GM21447 (cell line): Measurements from ENCODE around the gene RNF17.
"Not testable (repeated sequence)": the region's sequence is repeated elsewhere in the genome, so short reads cannot be mapped to it uniquely, and the experiment has no call there.

Experiments used
- ATAC-seq: cut with Tn5 transposase; IDR thresholded peaks from one replicate; pipeline ENCODE4 v1.9.1; 2021; ENCODE audit not compliant: unreplicated experiment

RNF17 gene

GRCh38 chr13:24744247-24744646 lies 19.7 kb upstream of the RNF17 start:
- no peak for ATAC-seq

- ATAC-seq: no peak
These were observed 18.5 kb upstream of the RNF17 start for GRCh38 chr13:24745516-24745860.

DNA sequence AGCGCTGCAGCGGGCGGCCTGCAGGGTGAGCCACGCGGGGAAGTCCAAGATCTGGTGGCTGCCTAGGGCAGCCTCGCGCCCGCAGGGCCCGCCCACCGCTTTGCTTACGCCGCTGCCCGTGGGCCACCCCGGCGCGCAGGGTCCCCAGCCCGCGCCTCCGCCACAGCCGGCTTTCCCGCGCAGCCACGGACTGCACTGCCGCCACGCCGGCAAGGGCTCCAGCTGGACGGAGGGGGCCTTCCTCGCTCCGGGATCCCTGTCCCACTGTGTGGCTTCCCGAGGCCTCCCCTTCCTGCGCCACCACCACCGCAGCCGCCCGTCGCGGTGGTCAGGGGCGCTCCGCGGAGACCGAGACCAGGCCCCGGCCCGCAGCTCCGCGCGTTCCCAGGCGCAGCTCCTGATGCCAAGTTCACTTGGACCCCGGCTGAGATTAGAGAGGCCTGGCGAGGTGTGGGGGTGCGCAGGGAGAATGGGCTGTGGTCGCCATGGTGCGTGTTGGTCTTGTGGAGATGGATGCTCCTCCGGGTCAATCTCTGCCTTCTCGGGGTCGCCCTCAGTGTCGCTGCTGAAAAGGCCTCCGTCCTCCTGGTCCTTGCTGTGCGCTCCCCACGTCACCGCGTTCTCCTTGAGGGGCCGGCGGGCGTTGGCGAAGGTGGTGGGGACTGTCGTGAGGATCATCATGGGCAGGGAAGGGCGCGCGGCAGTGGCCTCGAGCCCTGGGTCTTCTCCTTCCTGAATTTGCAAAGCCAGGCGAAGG lies 17.9 kb upstream of the RNF17 start:
- ATAC-seq: no peak

GRCh38 chr13:24746618-24747247 lies 17.2 kb upstream of the RNF17 start:
- no peak for ATAC-seq

- ATAC-seq: no peak
These were observed 16.5 kb upstream of the RNF17 start for GRCh38 chr13:24747248-24748060.

GRCh38 chr13:24748061-24748400 lies 15.9 kb upstream of the RNF17 start:
- no peak for ATAC-seq

DNA sequence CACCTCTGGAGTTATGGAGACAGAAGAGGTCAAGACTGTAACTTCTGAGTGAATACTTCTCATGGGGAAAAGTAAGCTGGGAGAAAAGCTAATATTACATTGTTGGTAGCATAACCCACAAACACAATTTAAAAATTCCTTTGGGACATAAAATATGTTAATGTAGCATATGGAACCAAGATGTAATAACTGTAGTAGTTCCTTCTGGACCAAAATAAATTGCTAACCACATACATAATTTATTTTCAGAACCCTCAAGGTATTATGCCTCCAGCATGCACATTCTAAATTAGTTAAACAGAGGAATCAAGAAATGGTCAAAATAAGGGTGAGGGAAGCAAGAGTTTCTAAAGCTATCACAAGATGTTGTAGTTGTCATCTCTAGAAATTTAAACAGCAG lies 4.8 kb upstream of the RNF17 start:
- ATAC-seq: no peak

DNA sequence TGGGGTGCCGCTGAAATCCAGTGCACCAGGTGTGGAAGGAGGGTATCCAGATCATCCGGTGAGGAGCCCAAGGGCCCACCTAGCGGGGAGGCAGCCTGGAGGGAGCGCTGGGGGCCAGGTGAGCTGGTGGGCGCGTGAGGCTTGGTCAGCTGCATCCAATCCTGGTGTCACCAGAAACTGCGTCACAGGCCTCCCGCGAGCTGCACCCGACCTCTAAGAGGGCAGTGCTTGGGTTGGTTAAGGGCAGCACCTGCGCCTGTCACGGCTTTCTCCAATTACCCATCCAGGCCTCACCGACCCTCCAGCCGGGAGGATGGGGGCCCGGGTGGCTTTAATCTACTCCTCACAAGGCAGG lies 284 bp downstream of the RNF17 start:
- no peak for ATAC-seq

GRCh38 chr13:24777171-24777570 lies 13.2 kb downstream of the RNF17 start:
- ATAC-seq: no peak

DNA sequence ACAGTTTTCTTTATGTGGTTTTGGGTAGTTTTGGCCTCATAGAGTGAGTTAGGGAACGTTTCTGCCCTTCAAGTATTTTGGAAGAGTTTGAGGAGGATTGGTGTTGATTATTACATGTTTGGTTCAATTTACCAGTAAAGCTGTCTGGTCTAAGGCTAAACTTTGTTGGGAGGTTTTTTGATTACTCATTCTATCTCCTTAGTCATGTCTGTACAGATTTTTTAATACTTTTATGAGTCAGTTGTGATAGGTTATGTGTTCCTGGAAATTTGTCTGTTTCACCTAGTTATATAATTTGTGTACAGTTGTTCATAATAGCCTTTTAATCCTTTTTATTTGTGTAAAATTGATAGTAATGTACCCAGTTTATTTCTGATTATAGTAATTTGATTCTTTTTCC lies 20.4 kb downstream of the RNF17 start:
- ATAC-seq: no peak

GRCh38 chr13:24788538-24788937 lies 24.6 kb downstream of the RNF17 start:
- ATAC-seq: no peak

DNA sequence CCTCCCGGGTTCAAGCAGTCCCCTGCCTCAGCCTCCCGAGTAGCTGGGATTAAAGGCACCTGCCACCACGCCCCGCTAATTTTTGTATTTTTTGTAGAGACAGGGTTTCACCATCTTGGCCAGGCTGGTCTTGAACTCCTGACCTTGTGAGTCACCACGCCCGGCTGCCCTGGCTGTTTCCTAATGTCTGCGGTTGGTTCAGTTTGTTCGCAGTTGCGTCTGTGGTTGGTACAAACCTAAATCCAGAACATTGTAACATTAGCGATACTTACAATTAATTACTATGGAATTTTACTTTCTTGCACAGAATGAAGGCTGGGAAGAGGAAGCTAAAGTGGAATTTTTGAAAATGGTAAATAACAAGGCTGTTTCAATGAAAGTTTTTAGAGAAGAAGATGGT lies 38.1 kb downstream of the RNF17 start:
- ATAC-seq: no peak

DNA sequence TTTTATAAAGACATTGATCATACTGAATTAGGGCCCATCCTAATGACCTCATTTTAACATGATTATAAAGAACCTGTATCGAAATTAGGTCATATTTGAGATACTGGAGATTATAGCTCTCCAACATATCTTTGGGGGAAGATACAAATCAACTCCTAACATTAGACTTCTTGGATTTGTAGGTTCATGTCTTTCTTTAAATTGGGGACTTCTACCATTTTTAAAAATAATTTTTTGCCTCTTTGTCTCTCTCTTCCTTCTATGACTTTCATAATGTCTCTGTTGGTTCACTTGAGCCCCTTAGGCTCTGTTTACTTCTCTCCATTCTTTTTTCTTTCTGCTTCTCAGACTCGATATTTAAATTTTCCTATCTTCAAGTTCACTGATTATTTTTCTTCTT lies 57.2 kb downstream of the RNF17 start:
- ATAC-seq: no peak

GRCh38 chr13:24822640-24823039 lies 58.7 kb downstream of the RNF17 start:
- ATAC-seq: no peak

GRCh38 chr13:24823122-24823710 lies 59.2 kb downstream of the RNF17 start:
- ATAC-seq: not testable (repeated sequence)

- ATAC-seq: no peak
These were observed 63.8 kb downstream of the RNF17 start for GRCh38 chr13:24827799-24828198.

DNA sequence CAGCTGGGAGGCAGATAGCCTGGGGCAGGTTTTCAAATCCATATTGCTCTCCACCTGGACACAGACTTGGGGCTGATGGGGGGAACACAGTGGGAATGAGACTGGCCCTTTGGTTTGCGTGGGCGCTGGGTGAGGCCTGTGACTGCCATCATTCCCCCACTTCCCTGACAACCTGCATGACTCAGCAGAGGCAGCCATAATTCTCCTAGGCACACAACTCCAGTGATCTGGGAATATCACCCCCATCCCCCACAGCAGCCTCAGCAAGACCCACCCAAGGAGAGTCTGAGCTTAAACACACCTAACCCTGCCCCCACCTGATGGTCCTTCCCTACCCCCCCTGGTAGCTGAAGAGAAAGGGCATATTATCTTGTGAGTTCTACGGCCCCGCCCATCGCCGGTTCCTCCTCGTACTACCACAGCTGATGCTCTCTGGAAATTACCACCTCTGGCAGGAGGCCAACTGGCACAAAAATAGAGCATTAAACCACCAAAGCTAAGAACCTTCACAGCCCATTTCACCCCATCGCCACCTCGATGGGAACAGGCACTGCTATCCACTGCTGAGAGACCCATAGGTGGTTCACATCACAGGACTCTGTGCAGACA lies 71.0 kb downstream of the RNF17 start:
- no peak for ATAC-seq

DNA sequence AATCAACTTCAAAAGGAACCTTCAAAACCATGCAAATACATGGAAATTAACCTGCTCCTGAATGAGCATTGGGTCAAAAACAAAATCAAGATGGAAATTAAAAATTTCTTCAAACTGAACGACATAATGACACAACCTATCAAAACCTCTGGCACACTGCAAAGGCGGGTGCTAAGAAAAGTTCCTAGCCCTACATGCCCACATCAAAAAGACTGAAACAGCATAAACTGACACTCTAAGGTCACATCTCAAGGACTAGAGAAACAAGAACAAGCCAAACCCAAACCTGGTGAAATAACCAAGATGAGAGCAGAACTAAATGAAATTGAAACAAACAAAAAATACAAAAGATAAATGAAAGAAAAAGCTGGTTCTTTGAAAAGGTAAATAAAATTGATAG lies 73.6 kb downstream of the RNF17 start:
- not testable (repeated sequence) for ATAC-seq

- no peak for ATAC-seq
These were observed 78.7 kb downstream of the RNF17 start for GRCh38 chr13:24842549-24843274.

GRCh38 chr13:24851546-24851945 lies 87.6 kb downstream of the RNF17 start:
- no peak for ATAC-seq

GRCh38 chr13:24854311-24854710 lies 90.3 kb downstream of the RNF17 start:
- no peak for ATAC-seq
